Measurements from ENCODE around the gene TOR4A.
"Not testable (repeated sequence)": the region's sequence is repeated elsewhere in the genome, so short reads cannot be mapped to it uniquely, and the experiment has no call there.

The TOR4A gene

DNA sequence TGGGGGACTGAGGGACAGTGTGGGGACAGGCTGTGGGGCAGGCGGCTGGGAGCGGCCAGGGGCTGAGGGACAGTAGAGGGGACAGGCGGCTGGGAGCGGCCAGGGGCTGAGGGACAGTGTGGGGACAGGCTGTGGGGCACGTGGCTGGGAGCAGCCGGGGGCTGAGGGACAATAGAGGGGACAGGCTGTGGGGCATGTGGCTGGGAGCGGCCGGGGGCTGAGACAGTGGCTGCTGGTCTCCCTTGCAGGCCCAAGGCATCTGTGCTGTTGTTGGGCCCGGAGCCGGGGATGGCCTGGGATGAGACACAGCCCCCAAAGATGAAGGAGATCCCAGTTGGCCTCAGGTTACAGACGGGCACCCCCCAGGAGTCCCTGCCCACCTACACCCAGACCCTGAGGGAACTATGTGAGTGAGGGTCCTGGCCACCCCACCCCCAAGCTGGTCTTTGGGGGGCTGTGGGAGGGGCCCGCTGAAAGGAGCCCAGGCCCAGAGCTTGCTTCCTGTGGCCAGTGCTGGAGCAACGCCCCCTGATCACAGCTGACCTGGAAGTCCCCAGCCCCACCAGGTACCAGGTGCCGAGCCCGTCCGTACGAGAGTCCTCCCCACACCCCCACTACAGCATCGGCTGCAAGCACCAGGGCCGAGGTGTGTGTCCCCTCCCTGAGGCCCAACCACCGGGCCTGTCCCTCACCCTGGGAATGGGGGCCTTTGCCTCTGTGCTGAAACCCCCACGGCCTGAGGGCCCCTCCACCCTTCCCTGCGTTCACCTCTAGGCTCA is 25.8 kb upstream of the TOR4A start:
- no peak for DNase-seq (ENCODE audit: low read depth in 3 of 3)

DNA sequence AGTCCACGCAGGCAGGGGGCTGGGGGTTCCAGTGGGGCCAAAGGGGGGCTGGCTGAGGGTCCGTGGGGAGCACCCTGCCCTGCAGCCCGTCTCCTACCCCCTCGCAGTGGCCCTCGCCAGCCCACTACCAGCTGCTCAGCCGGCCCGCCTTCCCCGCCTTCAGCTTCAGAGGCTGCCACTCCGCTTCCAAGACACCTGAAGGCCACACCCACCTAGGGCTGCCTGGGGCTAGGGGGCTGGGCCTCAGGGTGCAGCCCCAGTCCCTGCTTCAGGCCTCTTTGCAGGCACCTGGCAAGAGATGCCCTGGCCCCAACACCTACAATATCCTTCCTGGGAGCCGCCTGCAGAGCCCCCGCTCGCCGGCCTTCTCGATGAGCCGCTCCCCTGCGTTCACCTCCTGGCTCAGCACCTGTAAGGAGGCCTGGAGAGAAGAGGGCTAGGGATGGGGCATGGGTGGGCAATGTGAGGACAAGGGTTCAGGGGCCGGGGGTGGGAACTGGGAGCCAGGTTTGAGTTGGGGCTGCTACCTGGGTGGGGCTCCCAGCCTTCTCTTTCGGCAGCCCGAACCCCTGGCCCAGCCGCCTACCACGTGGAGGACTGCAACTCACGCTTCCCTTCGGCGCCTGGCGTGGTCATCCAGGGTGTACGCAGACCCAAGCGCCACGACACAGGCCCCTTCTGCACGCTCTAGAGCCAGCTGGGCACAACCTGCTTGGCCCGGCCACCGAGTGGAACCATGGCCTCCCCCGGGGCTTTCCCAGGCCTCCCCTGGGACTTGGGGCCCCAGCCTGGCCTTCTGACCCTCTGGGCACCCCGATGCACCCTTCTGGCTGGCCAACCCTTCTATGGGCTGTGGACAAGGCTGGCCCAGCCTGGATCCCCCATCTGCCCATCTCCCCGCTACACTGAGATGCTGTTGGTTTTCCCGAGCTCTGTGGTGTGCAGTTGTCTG is 24.7 kb upstream of the TOR4A start:
- no peak for DNase-seq (ENCODE audit: low read depth in 3 of 3)

DNA sequence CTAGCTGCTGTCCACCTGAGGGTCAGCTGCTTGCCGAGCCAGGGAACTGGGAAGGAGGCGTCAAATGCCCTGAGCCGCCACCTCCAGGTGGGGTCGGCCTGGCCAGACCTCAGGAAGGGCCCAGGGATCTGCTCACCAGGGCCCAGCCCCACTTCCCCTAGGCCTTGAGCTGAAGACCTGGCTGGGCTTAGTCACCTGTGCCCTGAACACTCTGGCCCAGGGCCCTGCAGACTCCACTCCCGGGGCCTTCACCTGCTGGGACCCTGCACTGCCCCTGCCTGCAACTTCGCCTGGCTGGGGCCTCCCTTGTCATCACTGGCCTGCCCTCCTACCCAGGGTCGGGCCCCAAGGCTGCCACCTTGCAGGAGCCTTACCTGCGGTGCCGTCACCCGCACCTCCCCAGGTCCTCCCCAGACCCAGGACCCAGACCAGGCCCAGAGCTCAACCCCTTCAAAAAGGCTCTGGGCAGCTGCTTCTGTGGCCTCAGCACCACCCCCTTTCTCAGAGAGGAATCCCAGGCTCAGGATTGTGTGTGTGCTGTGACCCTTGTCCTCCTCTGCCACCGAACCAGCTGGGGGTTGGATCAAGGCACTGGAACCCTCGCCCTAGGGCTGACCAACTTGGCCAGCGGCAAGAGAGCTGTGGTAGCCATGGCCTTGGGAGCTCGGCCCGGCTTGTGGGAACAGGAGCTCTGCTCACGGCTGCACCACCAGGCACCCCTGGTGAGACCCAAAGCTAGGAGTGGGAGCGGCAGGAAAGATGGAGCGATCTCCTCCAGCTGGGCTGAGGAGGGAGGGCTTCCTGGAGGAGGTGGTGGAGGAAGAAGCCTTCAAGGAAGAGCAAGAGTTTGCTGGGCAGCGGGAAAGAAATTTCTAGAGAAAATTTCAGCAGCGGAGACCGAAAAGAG is 23.6 kb upstream of the TOR4A start:
- DNase-seq (ENCODE audit: low read depth in 3 of 3), result no peak

DNA sequence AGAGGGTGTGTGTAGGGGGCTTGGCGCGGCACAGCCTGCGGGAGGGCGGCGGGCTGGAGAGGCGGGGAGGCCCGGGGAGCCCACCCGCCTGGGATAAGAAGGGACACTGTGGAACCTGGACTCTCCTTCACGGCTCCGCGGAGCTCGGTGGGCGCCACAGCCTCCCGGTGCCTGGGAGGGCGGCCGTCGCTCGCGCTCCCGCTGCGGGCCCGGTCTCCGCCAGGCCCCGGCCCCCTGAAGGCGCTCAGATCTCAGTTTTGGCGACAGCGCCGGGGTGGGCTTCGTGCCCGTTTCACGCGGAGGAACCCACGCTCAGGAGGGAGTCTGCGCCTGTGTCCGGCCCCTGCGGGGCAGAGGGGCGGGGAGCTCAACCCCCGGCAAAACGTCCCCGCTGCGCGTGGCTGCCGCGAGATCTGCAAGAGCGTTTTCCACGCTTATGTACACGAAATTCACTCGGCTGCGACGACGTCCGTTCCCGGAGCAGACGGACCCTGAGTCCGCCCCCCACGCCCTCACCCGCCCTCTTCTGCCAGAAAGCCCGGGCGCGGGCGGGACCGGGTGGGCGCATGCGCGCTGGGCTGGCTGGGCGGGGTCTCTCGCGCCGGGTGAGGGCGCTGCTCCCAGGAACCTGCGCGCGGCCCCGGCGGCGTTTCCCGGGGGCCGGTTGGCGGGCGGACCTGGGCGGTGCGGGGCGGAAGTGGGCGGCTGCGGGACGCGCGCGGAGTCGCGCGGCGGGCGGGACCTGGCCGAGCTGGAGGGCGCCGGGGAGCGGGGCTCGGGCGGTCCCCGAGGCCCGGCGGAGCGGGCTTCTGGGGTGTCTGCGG is 22.7 kb upstream of the TOR4A start, which contains the start of gene NELFB:
TSS of gene NELFB (plus strand) at position 704 of the 824 bp plus-strand sequence.
- DNase-seq (ENCODE audit: low read depth in 3 of 3), result peak; percentile 87 to 96 (median 96)

DNA sequence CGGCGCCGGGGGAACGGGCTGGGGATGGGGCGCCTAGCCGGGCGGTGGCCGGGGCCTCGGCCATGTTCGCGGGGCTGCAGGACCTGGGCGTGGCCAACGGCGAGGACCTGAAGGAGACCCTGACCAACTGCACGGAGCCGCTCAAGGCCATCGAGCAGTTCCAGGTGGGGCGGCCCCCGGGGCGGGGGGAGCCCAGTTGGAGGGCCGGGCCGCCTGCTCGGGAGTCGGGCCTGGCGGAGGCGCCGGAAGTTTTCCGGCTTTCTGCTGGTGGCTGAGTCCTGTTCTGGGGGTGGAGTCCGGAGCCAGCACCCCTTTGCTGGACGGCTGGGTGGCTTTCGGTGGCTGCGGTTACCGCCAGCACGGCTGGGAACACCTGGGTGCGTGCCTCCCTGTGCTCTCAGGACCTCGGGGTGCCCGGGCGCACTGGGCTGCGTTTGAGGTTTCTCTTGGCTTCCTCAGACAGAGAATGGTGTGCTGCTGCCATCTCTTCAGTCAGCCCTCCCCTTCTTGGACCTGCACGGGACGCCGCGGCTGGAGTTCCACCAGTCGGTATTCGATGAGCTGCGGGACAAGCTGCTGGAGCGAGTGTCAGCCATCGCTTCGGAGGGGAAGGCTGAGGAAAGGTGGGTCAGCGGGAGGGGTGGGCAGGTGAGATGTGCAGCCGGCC is 21.9 kb upstream of the TOR4A start:
- no peak for DNase-seq (ENCODE audit: low read depth in 3 of 3)

DNA sequence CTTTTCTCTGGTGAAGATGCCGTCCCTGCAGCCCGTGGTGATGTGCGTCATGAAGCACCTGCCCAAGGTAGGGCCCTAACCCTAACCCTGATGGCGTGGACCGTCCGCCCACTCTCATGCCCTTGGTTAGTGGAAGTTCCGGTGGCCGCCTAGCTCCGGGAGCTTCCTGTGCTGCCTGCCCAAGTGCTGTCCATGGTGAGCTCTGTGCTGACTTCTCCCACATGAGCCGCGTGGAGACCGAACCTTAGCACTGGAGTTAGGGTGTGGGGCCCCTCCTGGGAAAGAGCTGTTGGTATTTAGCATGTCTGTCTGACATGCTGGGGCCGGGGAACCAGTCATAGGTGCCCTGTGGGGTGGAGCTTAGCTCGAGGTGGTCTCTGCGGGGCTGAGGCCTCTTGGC is 21.2 kb upstream of the TOR4A start:
- DNase-seq (ENCODE audit: low read depth in 3 of 3), result no peak

DNA sequence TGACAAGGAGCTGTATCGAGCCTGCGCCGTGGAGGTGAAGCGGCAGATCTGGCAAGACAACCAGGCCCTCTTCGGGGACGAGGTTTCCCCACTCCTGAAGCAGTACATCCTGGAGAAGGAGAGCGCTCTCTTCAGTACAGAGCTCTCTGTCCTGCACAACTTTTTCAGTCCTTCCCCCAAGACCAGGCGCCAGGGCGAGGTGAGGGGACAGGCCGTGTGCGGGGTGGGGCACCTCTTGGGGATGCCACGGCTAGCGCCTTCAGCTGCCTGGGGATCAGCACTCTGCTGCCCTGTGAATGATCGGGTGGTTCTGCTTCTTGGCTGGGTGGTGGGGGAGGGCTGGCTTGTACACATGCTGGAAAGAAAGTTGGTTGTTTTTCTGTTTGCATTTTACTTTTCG is 20.7 kb upstream of the TOR4A start:
- no peak for DNase-seq (ENCODE audit: low read depth in 3 of 3)

DNA sequence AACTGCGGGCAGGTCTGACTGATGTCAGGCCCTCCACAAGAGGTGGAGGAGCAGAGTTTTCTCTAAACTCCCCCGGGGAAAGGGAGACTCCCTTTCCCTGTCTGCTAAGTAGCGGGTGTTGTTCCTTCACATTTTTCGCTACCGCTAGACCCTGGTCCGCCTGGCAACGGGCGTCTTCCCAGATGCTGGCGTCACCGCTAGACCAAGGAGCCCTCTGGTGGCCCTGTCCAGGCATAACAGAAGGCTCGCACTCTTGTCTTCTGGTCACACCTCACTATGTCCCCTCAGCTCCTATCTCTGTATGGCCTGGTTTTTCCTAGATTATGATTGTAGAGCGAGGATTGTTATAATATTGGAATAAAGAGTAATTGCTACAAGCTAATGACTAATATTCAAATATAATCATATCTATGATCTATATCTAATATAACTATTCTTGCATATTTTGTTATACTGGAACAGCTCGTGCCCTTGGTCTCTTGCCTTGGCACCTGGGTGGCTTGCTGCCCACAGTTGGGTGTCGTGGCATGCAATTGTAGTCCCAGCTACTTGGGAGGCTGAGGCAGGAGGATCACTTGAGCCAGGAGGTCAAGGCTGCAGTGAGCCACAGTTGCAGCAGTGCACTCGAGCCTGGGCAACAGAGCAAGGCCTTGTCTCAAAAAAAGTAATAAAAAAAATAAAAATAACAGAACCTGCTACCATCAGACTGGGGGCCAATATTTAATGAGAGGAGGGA is 15.2 kb upstream of the TOR4A start:
- not testable (repeated sequence) for DNase-seq (ENCODE audit: low read depth in 3 of 3)

DNA sequence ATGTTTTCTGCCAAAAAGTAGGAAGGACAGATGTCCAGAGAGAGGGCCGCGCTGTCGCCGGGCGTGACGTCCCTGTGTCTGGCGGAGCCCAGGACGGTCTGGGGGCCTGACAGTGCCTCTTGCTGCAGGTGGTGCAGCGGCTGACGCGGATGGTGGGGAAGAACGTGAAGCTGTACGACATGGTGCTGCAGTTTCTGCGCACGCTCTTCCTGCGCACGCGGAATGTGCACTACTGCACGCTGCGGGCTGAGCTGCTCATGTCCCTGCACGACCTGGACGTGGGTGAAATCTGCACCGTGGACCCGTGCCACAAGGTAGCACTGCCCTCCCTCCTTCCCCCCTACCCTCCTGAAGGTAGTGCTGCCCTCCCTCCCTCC is 14.6 kb upstream of the TOR4A start:
- no peak for DNase-seq (ENCODE audit: low read depth in 3 of 3)

DNA sequence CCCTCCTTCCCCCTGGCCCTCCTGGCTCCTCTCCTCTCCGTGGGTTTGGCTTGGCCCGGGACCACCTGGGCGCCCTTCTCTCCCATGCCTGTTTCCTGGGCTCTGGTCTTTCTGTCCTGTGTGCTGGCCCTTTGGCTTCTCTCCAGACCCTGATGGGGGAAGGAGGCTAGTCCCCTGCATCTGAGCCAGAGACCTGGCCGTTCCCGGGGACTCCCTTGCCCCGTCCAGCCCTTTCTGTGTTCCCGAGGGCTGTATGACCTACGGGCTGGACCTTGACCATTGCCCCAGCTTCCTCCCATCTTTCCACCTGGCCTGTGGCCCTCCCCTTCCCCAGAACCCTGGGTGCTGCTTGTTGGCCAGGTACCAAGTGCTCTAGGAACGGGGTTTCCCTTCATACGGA is 14.0 kb upstream of the TOR4A start:
- DNase-seq (ENCODE audit: low read depth in 3 of 3), result no peak

DNA sequence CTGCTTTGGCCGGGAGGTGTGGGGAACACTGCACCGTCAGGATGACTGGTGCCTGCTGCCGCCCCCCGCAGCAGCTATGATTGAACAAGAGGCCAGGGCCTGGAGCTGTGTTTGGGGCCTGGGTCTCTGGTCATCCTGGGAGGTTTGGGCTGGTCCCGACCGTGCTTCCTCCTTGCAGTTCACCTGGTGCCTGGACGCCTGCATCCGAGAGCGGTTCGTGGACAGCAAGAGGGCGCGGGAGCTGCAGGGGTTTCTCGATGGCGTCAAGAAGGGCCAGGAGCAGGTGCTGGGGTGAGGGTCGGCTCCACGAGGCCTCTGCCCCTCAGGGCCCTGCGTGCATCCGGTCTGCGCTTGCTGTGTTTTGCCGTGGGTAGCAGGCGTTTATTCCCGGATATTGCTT is 13.5 kb upstream of the TOR4A start:
- no peak for DNase-seq (ENCODE audit: low read depth in 3 of 3)

DNA sequence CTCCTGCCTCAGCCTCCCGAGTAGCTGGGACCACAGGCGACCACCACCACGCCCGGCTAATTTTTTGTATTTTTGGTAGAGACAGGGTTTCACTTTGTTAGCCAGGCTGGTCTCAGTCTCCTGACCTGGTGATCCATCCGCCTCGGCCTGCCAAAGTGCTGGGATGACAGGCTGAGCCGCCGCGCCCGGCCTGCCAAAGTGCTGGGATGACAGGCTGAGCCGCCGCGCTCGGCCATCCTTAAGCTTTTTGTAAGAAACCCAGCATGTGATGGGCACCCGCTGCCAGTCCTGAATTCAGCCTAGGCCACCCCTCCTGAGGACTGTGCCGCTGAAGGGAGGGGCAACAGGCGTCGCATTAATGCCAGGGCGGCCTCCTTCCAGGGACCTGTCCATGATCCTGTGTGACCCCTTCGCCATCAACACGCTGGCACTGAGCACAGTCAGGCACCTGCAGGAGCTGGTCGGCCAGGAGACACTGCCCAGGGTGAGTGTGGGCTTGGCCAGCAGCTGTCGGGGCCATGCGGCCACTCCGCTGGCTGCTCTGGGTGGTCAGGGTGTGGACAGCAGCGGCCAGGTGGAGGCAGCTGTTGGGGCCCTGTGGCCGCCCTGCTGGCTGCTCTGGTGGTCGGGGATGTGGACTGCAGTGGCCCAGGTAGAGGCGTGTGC is 11.9 kb upstream of the TOR4A start:
- no peak for DNase-seq (ENCODE audit: low read depth in 3 of 3)

DNA sequence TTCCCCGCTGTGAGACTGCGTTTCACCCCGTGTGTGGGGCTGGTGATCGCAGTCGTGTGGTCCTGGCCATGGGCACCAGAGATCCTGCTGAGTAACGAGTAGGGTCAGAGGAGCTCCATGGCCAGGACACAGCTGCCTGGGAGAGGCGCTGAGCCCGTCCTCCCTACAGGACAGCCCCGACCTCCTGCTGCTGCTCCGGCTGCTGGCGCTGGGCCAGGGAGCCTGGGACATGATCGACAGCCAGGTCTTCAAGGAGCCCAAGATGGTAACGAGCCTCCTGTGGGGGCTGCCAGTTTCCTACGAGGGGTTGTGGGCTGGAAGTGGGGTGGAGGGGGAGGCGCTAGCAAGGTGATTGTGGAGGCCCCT is 11.4 kb upstream of the TOR4A start:
- no peak for DNase-seq (ENCODE audit: low read depth in 3 of 3)

DNA sequence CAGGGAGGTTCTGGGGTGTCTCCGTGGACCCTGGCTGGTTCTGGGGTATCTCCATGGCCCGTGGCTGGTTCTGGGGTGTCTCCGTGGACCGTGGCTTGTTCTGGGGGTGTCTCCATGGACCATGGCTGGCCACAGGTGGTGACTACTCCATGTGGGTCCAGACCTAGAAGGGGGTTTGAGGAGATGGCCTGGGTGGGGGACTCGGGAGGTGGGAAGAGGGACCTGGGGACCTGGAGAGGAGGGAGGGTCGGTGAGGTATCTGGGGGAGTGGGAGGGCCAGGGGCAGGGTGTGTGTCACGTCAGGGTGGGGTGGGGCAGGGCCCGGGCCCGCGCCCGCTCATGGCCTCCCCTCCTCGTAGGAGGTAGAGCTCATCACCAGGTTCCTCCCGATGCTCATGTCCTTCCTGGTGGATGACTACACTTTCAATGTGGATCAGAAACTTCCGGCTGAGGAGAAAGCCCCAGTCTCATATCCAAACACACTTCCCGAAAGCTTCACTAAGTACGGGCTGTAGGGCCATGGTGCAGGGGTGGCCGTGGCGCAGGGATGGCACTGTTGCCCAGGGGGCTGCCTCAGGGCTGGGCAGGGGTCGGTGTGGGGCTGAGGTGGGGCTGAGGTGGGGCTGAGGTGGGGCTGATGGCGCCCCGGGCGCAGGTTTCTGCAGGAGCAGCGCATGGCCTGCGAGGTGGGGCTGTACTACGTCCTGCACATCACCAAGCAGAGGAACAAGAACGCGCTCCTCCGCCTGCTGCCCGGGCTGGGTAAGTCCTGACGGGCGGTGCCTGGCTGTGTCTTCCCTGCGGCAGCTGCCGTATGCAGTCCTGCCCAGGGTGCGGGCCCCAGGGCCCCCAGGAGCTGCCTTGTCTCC is 10.7 kb upstream of the TOR4A start:
- no peak for DNase-seq (ENCODE audit: low read depth in 3 of 3)

DNA sequence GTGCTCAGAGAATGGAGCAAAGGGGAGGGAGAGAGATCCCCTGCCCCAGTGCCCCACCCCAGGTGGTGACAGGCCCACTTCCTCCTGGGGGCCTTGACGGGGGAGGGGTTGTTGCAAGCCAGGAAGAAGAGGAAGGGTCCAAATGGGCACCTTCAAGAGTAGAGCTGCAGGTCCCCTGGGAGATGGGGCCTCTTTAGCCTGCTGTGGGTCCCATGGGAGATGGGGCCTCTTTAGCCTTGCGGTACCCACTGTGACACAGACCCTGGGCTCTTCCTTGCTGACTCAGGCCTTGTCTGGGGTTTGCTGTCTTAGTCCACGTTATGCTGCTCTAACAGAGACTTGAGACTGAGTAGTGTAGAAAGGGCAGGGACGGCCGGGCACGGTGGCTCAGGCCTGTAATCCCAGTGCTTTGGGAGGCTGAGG is 9.6 kb upstream of the TOR4A start:
- DNase-seq (ENCODE audit: low read depth in 3 of 3), result no peak

DNA sequence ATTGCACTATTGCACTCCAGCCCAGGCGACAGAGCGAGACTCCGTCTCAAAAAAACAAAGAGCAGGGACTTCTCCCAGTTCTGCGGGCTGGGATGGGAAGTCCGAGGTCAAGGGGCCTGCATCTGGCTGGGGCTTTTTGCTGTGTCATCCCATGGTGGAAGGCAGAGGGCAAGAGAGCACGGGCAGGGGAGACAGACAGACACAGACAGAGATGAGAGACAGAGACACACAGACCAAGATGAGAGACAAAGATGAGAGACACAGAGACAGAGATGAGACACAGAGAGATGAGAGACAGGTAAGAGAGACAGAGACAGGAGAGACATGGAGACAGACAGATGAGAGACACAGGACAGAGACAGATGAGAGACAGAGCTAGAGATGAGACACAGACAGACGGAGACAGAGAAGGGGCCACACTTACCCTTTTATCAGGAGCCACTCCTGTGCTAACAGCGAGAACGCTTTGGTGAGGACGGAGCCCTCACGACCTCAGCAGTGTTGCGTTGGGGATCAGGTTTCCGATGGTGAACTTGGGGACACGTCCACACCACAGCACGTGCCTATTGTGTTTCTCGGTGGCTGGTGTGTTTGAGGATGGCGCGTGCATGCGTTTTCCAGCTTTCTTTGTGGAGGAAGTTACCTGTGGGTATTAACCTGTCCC is 8.9 kb upstream of the TOR4A start:
- no peak for DNase-seq (ENCODE audit: low read depth in 3 of 3)

DNA sequence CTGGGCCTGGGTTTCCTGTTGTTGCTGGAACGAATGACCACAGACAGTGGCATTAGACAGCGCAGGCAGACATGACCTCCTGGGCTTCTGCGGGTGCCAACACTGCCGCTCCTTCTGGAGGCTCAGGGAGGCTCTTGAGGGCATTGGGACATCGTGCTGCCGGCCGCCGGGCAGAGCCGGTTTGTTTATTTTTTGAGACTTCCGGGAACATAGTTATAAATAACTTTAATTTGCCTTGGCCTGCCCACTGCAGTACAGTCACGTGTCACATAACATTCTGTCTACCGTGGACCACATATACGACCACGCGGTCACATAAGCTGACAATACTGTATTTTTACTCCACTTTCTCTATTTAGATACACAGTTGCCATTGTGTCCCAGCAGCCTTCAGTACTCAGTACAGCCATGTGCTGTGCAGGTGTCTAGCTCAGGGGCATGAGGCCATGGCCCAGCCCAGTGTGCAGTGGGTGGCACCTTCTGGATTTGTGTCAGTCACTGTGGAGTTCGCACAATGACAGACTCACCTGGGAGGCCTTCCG is 8.2 kb upstream of the TOR4A start:
- DNase-seq (ENCODE audit: low read depth in 3 of 3), result no peak
